OCI-LY7 (cell line): ENCODE measurements around the gene COL20A1. TPM values are rescaled to one million over a fixed set of nuclear protein-coding genes. Genes with fewer than 3 reads are reported as not detected.

Experiments
- BruUV-seq: library from RNA; stranded (reverse); fragments of 400-500 nt; replicated peaks from 2 replicates; lab custom pipeline; 2021; lab: Mats Ljungman, UMichigan
- CTCF ChIA-PET: fragments of 300-600 bp; sonication (Branson Sonifier 250); formaldehyde crosslinking; loops from one replicate; lab custom pipeline; 2022; ENCODE audit warnings: antibody characterized with exemption; ENCODE audit not compliant: unreplicated experiment; lab: Charles Lee
- POLR2A ChIA-PET: fragments of 300-600 bp; sonication (Branson Sonifier 250); formaldehyde crosslinking; loops from one replicate; lab custom pipeline; 2022; ENCODE audit warnings: antibody characterized with exemption; lab: Charles Lee
- DNase-seq: peaks from one replicate; pipeline ENCODE4 v3.0.0-alpha.2; 2015; ENCODE audit warnings: low spot score
- H2AFZ ChIP-seq: fragments of 200-600 bp; sonication (generic), shearing (Covaris generic); 2 replicates; pipeline ENCODE4 v1.6.1; 2014; ENCODE audit warnings: mild to moderate bottlenecking, antibody characterized with exemption, low read length, moderate library complexity
- H3K27ac ChIP-seq: fragments of 200-600 bp; sonication (generic); 2 replicates; pipeline ENCODE4 v1.5.1; 2014; ENCODE audit warnings: mixed run types, low read depth, mild to moderate bottlenecking, moderate library complexity, low read length, inconsistent platforms; ENCODE audit not compliant: poor library complexity, severe bottlenecking
- H3K36me3 ChIP-seq: fragments of 200-600 bp; sonication (generic); 2 replicates; pipeline ENCODE4 v1.6.1; 2014; ENCODE audit warnings: mild to moderate bottlenecking, antibody characterized with exemption, low read length, moderate library complexity, mixed read lengths; ENCODE audit not compliant: insufficient read depth
- H3K4me1 ChIP-seq: fragments of 200-600 bp; sonication (generic); 2 replicates; pipeline ENCODE4 v1.5.1; 2014; ENCODE audit warnings: mild to moderate bottlenecking, low read length; ENCODE audit not compliant: insufficient read depth, poor library complexity, severe bottlenecking
- H3K4me2 ChIP-seq: fragments of 200-600 bp; sonication (generic); 2 replicates; pipeline ENCODE4 v1.6.1; 2014; ENCODE audit warnings: mild to moderate bottlenecking, low read length
- H3K4me3 ChIP-seq: fragments of 200-600 bp; sonication (generic); 2 replicates; pipeline ENCODE4 v1.5.1; 2014; ENCODE audit warnings: mild to moderate bottlenecking, low read depth, low read length; ENCODE audit not compliant: poor library complexity, severe bottlenecking
- H3K79me2 ChIP-seq: fragments of 200-600 bp; sonication (generic); 2 replicates; pipeline ENCODE4 v1.6.1; 2016; ENCODE audit warnings: low read depth, mild to moderate bottlenecking, low read length, moderate library complexity, mixed read lengths; ENCODE audit not compliant: insufficient read depth
- H3K9me2 ChIP-seq: fragments of 200-600 bp; sonication (generic); 2 replicates; pipeline ENCODE4 v1.6.1; 2016; ENCODE audit warnings: mild to moderate bottlenecking, low read length, mixed read lengths; ENCODE audit not compliant: insufficient read depth
- H3K9me3 ChIP-seq: fragments of 200-600 bp; sonication (generic); 2 replicates; pipeline ENCODE4 v1.6.1; 2014; ENCODE audit warnings: mild to moderate bottlenecking, mixed run types, low read length, mixed read lengths
- H4K20me1 ChIP-seq: fragments of 200-600 bp; sonication (generic); 2 replicates; pipeline ENCODE4 v1.6.1; 2014; ENCODE audit warnings: mild to moderate bottlenecking, antibody characterized with exemption, low read length, moderate library complexity, mixed read lengths; ENCODE audit not compliant: insufficient read depth
- EZH2phosphoT487 ChIP-seq: fragments of 200-600 bp; sonication (generic); IDR thresholded peaks from 2 replicates; pipeline ENCODE4 v1.6.1; 2018; ENCODE audit warnings: low read depth, borderline replicate concordance, mild to moderate bottlenecking, mixed run types, antibody characterized with exemption, low read length, moderate library complexity, mixed read lengths
- intact Hi-C: fragments of 100-400 bp; cut with micrococcal nuclease; formaldehyde crosslinking; loops from one replicate; pipeline ENCODE4 v1.10.0; 2022; ENCODE audit not compliant: unreplicated experiment
- total RNA-seq, 2 experiments: library from RNA; depleted of rRNA in 1 of 2; stranded (reverse); fragments of >200 nt in 1 of 2; shearing (Covaris generic) in 1 of 2; gene quantifications; 2 replicates each; pipeline ENCODE4 v1.2.3, GENCODE V29; 2014 to 2022
- TF ChIP-seq, protein P1 (sequence below): fragments of 200-600 bp; sonication (generic); conservative IDR thresholded peaks from 2 replicates; pipeline ENCODE4 v1.5.1; 2014; ENCODE audit warnings: mild to moderate bottlenecking, antibody characterized with exemption, low read length, moderate library complexity, mixed read lengths

COL20A1 gene
- total RNA-seq, 2 experiments from 2014 or later: 0.15 TPM; not detected in 1

DNA sequence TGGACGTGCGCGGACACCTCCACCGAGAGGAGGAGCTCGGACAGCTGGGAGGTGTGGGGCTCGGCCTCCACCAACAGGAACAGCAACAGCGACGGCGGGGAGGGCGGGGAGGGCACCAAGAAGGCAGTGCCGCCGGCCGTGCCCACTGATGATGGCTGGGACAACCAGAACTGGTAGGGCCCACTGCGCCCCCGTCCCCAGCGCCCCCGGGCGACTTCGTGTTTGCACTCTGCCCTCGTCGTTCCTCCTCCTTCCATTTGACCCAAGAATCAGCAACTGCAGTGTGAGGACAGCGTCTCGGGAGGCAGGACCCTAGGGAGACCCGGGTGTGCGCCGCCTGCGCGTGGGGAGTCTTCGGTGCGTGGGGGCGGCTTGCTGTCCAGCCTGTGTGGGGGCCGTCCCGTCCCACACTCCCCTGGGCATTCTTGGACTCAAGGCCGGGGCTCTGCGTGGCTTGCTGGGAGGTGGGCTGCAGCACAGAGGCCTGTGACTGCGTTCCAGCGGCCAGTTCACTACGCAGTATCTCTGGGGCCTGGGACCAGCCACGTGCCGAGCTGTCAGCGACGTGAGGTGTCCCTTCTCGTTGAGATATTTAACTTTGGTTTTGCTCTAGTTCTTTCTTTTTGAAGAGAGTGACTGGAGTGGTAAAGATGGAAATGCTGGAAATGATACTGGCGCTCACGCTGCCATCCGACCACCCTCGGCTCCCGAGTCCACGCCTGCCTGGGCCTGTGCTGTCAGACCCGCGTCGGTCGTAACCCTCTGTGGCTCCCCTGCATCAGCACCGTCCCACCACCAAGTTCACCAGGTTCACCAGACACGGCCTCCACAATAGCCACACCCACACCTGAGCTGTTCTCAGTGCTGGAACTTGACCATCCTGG lies 5.0 kb upstream of the COL20A1 start:
- CTCF ChIA-PET: no interaction called here

DNA sequence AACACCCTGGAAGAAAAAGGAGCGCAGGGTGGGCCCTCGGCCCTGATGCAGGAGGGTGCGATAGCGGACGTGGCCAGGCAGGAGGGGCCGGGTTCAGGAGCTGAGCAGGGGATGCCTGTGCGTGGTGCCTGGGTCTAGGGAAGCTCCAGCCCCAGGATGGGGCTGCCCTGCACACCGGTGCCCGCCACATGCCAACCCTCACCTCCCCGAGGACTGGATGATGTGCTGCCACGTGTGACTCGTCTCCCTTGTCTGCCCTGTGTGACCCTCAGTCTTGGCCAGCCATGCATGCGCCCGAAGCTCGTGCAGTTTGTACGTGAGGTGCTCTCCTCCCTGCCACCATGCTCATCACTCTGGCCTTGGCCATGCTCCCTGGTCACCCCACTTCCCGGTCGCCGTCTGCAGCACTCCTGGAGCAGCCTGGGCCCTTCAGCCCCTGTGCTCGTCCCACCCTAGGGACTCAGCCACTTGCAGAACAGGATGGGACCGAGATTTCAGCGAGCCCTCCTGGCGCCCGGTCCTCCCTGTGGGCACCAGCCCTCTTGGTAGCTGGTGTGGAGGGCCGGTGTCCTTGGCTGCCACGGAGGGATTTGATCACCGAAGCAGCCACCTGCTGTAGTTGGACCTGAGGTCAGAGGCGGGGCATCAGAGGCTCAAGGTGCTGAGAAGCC lies 4.3 kb upstream of the COL20A1 start:
- Histone ChIP-seq H3K9me2 (no peaks in the 10 kb centered on the region), H3K9me3 (no peaks in the 10 kb centered on the region), H2AFZ (no peak overlapping the region), H3K27ac (no peak overlapping the region), H3K79me2 (no peaks in the 10 kb centered on the region), H3K4me2 (no peak overlapping the region), H3K4me3 (no peak overlapping the region), H3K36me3 (peaks cover 8% of the 10 kb centered on the region; the same call in 1 of the 2 replicates), H3K4me1 (no peaks in the 10 kb centered on the region), H4K20me1 (no peaks in the 10 kb centered on the region)
- CTCF ChIA-PET: no interaction called here
- BruUV-seq: no TSS peak
- intact Hi-C loops: no loop called here
- POLR2A ChIA-PET: no interaction called here
- TF ChIP-seq, protein P1, sequence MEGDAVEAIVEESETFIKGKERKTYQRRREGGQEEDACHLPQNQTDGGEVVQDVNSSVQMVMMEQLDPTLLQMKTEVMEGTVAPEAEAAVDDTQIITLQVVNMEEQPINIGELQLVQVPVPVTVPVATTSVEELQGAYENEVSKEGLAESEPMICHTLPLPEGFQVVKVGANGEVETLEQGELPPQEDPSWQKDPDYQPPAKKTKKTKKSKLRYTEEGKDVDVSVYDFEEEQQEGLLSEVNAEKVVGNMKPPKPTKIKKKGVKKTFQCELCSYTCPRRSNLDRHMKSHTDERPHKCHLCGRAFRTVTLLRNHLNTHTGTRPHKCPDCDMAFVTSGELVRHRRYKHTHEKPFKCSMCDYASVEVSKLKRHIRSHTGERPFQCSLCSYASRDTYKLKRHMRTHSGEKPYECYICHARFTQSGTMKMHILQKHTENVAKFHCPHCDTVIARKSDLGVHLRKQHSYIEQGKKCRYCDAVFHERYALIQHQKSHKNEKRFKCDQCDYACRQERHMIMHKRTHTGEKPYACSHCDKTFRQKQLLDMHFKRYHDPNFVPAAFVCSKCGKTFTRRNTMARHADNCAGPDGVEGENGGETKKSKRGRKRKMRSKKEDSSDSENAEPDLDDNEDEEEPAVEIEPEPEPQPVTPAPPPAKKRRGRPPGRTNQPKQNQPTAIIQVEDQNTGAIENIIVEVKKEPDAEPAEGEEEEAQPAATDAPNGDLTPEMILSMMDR: no peak
- TF ChIP-seq EZH2phosphoT487: no peak
- DNase-seq: no peak

More for the DNA sequence above, 5.0 kb upstream of the COL20A1 start:
- intact Hi-C loops: no loop called here
- no peaks in the 10 kb centered on the region for H3K4me1 ChIP-seq
- no peaks in the 10 kb centered on the region for H3K9me2 ChIP-seq
- no peak overlapping the region for H3K4me2 ChIP-seq
- H4K20me1 ChIP-seq: no peaks in the 10 kb centered on the region
- no TSS peak for BruUV-seq
- H2AFZ ChIP-seq: no peak overlapping the region
- no peaks in the 10 kb centered on the region for H3K79me2 ChIP-seq
- no peaks in the 10 kb centered on the region for H3K9me3 ChIP-seq
- no peak overlapping the region for H3K4me3 ChIP-seq
- no peak for DNase-seq
- TF ChIP-seq EZH2phosphoT487: no peak
- TF ChIP-seq, protein P1: no peak
- POLR2A ChIA-PET: no interaction called here
- H3K27ac ChIP-seq: no peak overlapping the region
- peaks cover 10% of the 10 kb centered on the region; the same call in 1 of the 2 replicates for H3K36me3 ChIP-seq
